HepG2 (cell line): ENCODE results near the gene SLC34A2. TPM values are rescaled to one million over a fixed set of nuclear protein-coding genes. Genes with fewer than 3 reads are reported as not detected.

Source experiments
- ATAC-seq: fragments of 200-7000 bp; cut with Tn5 transposase; 3 replicates; pipeline ENCODE4 v1.9.1; 2020; ENCODE audit warnings: mild to moderate bottlenecking, moderate library complexity
- BruUV-seq: library from RNA; stranded (reverse); fragments of 400-500 nt; replicated peaks from 2 replicates; lab custom pipeline; 2021; lab: Mats Ljungman, UMichigan
- CTCF ChIA-PET: fragments of 300-600 bp; formaldehyde crosslinking; extraction: SDS; loops from one replicate; lab custom pipeline; 2021; ENCODE audit warnings: low total read pairs, inconsistent platforms, low intra/inter-chr PET ratio; lab: Yijun Ruan, JAX
- POLR2A ChIA-PET: fragments of 350-600 bp; sonication (Branson Sonifier 250); formaldehyde crosslinking; loops from one replicate; lab custom pipeline; 2020; ENCODE audit warnings: antibody characterized with exemption, inconsistent platforms; lab: Yijun Ruan, JAX
- DNase-seq: peaks from one replicate; pipeline ENCODE4 v3.0.0-alpha.2; 2015; ENCODE audit warnings: low spot score
- FAIRE-seq: peaks from 3 replicates; lab custom pipeline; 2011; peaks lifted over from hg19 to GRCh38; lab: Jason Lieb, UNC
- H2AFZ ChIP-seq: one replicate; pipeline ENCODE4 v1.6.1; 2011; ENCODE audit warnings: low read length, inconsistent platforms
- H3K27ac ChIP-seq: fragments of 300-600 bp; 3 replicates; pipeline ENCODE4 v1.8.0; 2011; ENCODE audit warnings: mixed run types, mild to moderate bottlenecking, mixed read lengths, low read length, inconsistent platforms; ENCODE audit not compliant: insufficient read depth; ENCODE audit errors: extremely low read length
- H3K27me3 ChIP-seq, 2 experiments: fragments of 200-600 bp in 1 of 2; 2 replicates in 1 of 2; 3 replicates in 1 of 2; pipeline versions ENCODE4 v1.6.0 to v1.8.0; 2011; ENCODE audit warnings: low read length in 2 of 2, mild to moderate bottlenecking in 2 of 2, moderate library complexity in 2 of 2, inconsistent platforms in 1 of 2; ENCODE audit not compliant: insufficient read depth in 2 of 2, control insufficient read depth in 1 of 2
- H3K36me3 ChIP-seq, 2 experiments: fragments of 200-600 bp in 1 of 2; replicated peaks in 1 of 2; 2 replicates in 1 of 2; 3 replicates in 1 of 2; pipeline versions ENCODE4 v1.5.1 to v1.8.0; 2011; ENCODE audit warnings: low read length in 2 of 2, inconsistent platforms in 1 of 2; ENCODE audit not compliant: insufficient read depth in 2 of 2, control insufficient read depth in 1 of 2
- H3K4me1 ChIP-seq: 2 replicates; pipeline ENCODE4 v1.5.1; 2012; ENCODE audit warnings: low read length, inconsistent platforms; ENCODE audit not compliant: insufficient read depth
- H3K4me2 ChIP-seq: 2 replicates; pipeline ENCODE4 v1.6.0; 2011; ENCODE audit warnings: low read depth, low read length, inconsistent platforms
- H3K4me3 ChIP-seq, 3 experiments: fragments of 200-600 bp in 1 of 3; sonication (generic), shearing (Covaris generic) in 1 of 3; replicated peaks in 1 of 3; 2 replicates each; pipeline ENCODE4 v1.5.1; 2011 to 2016; ENCODE audit warnings: low read length in 3 of 3, inconsistent platforms in 2 of 3, low read depth in 2 of 3, mild to moderate bottlenecking in 2 of 3, control low read depth in 1 of 3, mixed read lengths in 1 of 3; ENCODE audit not compliant: insufficient read depth in 1 of 3
- H3K79me2 ChIP-seq: one replicate; pipeline ENCODE4 v1.6.1; 2011; ENCODE audit warnings: low read length, inconsistent platforms; ENCODE audit not compliant: insufficient read depth
- H3K9ac ChIP-seq: 2 replicates; pipeline ENCODE4 v1.6.0; 2011; ENCODE audit warnings: mild to moderate bottlenecking, low read depth, low read length, inconsistent platforms; ENCODE audit not compliant: insufficient read depth
- H3K9me3 ChIP-seq: 2 replicates; pipeline ENCODE4 v1.5.1; 2012; ENCODE audit warnings: mild to moderate bottlenecking, low read length
- H4K20me1 ChIP-seq: 2 replicates; pipeline ENCODE4 v1.6.0; 2011; ENCODE audit warnings: inconsistent platforms, mild to moderate bottlenecking, low read length, moderate library complexity; ENCODE audit not compliant: insufficient read depth
- GABPA ChIP-seq, 2 experiments: IDR thresholded peaks; 2 replicates each; pipeline ENCODE4 v1.6.1; 2011 to 2016; ENCODE audit warnings: low read depth in 2 of 2, low read length in 1 of 2, missing biosample characterization in 1 of 2, missing genetic modification characterization in 1 of 2
- HNRNPUL1 ChIP-seq: fragments of 200-400 bp; formaldehyde crosslinking; IDR thresholded peaks from 2 replicates; pipeline ENCODE4 v1.6.1; 2017; ENCODE audit warnings: low read depth, mild to moderate bottlenecking, low read length, moderate library complexity
- KAT8 ChIP-seq: IDR thresholded peaks from 2 replicates; pipeline ENCODE4 v1.6.1; 2016; ENCODE audit warnings: missing genetic modification reagents, missing compliant biosample characterization
- NFKBIZ ChIP-seq: IDR thresholded peaks from 2 replicates; pipeline ENCODE4 v1.6.1; 2018; ENCODE audit warnings: missing genetic modification reagents, missing compliant biosample characterization
- ONECUT2 ChIP-seq: sonication (generic); formaldehyde crosslinking; IDR thresholded peaks from 2 replicates; pipeline ENCODE4 v1.4.0; 2020; ENCODE audit warnings: missing genetic modification reagents
- RFXANK ChIP-seq: IDR thresholded peaks from 2 replicates; pipeline ENCODE4 v1.6.1; 2016
- SATB2 ChIP-seq: sonication (generic); formaldehyde crosslinking; IDR thresholded peaks from 2 replicates; pipeline ENCODE4 v1.5.0; 2020; ENCODE audit warnings: missing genetic modification reagents
- SNAPC2 ChIP-seq: sonication (generic); formaldehyde crosslinking; IDR thresholded peaks from 2 replicates; pipeline ENCODE4 v1.8.1; 2022; ENCODE audit warnings: mild to moderate bottlenecking, missing genetic modification reagents
- ZBTB3 ChIP-seq: sonication (generic); formaldehyde crosslinking; IDR thresholded peaks from 2 replicates; pipeline ENCODE4 v1.4.0; 2020; ENCODE audit warnings: low read depth, mild to moderate bottlenecking, moderate library complexity, missing genetic modification reagents, borderline replicate concordance
- ZNF460 ChIP-seq: sonication (generic); formaldehyde crosslinking; IDR thresholded peaks from 2 replicates; pipeline ENCODE4 v1.5.1; 2020; ENCODE audit warnings: missing genetic modification reagents, mild to moderate bottlenecking, borderline replicate concordance
- ZNF570 ChIP-seq: sonication (generic); formaldehyde crosslinking; IDR thresholded peaks from 2 replicates; pipeline ENCODE4 v1.4.0; 2020; ENCODE audit warnings: mild to moderate bottlenecking, missing genetic modification reagents, borderline replicate concordance
- ZNF652 ChIP-seq: IDR thresholded peaks from 2 replicates; pipeline ENCODE4 v1.6.1; 2016; ENCODE audit warnings: low read depth, borderline replicate concordance
- ZNF782 ChIP-seq: sonication (generic); formaldehyde crosslinking; IDR thresholded peaks from 2 replicates; pipeline ENCODE4 v1.4.0; 2020; ENCODE audit warnings: missing genetic modification reagents, mild to moderate bottlenecking, borderline replicate concordance
- WGBS: methylation state at CpG from one replicate; pipeline ENCODE4 v1.1.6; 2017; ENCODE audit warnings: low lambda C conversion rate; 5-methylcytosine and 5-hydroxymethylcytosine counted together
- in situ Hi-C: cut with HindIII; loops from 2 replicates; pipeline ENCODE4 v1.10.0; 2017; ENCODE audit warnings: low pct_unique_long_range_greater_than_20kb; ENCODE audit not compliant: extremely low pct_ligation_motif_present
- intact Hi-C: fragments of 100-400 bp; cut with micrococcal nuclease; formaldehyde crosslinking; loops from one replicate; pipeline ENCODE4 v1.10.0; 2022; ENCODE audit not compliant: unreplicated experiment
- polyA plus RNA-seq, 8 experiments: library from polyadenylated mRNA; depleted of rRNA in 3 of 8; stranded (reverse) in 7 of 8; unstranded in 1 of 8; fragments of >200 nt; fragmentation: Illumina TruSeq in 4 of 8; extraction: Trizol in 4 of 8; gene quantifications; 2 replicates each; pipeline versions ENCODE4 v1.2.1 to v1.2.3, GENCODE V29; 2011 to 2016; ENCODE audit warnings: low read depth in 4 of 8, missing spikeins in 1 of 8, mixed read lengths in 1 of 8; ENCODE audit not compliant: insufficient read depth in 1 of 8
- total RNA-seq, 5 experiments: library from RNA; depleted of rRNA; stranded (reverse); fragments of >200 nt; fragmentation: Illumina TruSeq; extraction: Trizol; gene quantifications; 2 replicates each; pipeline ENCODE4 v1.2.3, GENCODE V29; 2016; ENCODE audit warnings: low read depth in 1 of 5
- TF ChIP-seq, protein P1 (sequence below): sonication (generic); formaldehyde crosslinking; IDR thresholded peaks from 2 replicates; pipeline ENCODE4 v1.4.0; 2020; ENCODE audit warnings: missing genetic modification reagents, mild to moderate bottlenecking, borderline replicate concordance
- TF ChIP-seq, protein P2 (sequence below): sonication (generic); formaldehyde crosslinking; IDR thresholded peaks from 2 replicates; pipeline ENCODE4 v1.5.0; 2020; ENCODE audit warnings: missing genetic modification reagents, mild to moderate bottlenecking, borderline replicate concordance

The SLC34A2 gene
- total and polyA plus RNA-seq, 2 of the 13 experiments (the other 11 are each of a cell fraction or from before 2014, with no cell fraction given) = not detected

DNA sequence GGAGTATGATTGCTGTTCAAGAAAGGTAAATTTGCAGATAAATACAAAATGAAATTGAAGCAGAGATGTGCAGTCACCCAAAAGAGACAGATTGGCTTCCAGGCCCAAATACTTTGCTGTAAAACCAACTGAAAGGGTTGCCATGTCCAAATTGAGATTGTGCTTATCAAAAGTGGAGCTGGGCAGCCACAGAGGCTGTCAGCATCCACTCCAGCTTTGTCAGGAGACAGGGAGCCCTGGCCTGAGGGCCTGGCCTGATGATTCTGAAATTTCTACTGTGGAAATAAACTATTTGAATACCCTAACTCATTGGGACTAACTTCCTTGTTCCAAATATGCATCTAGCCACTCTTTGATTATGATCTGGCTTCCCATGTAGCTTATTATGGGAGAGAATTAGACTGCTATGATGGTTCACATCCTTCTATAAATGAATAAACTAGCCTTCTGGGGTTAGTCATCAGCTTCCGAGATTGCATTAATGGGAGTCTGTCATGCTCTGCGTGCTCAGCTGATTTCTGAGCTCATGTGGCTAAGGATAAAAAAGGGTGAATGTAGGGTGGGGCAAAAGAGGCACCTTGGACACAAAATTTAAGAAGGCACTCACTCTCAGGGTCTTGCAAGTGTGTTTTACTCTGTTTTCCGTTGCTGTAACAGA, 48.2 kb downstream of the SLC34A2 start:
- H3K79me2 ChIP-seq = no peaks in the 10 kb centered on the region
- no peaks in the 10 kb centered on the region for H3K4me1 ChIP-seq
- no peak for TF ChIP-seq ZNF782 (CRISPR knock-in tag)
- no peak for TF ChIP-seq ZNF652 (CRISPR knock-in tag)
- TF ChIP-seq ONECUT2 (CRISPR knock-in tag) = no peak
- TF ChIP-seq ZNF460 = no peak
- intact Hi-C loops = no loop called here
- H4K20me1 ChIP-seq = no peaks in the 10 kb centered on the region
- H3K36me3 ChIP-seq = no peaks in the 10 kb centered on the region
- ChIA-PET POLR2A (no interaction called here), CTCF (no interaction called here)
- 0% methylated on average over 3 of the region's 3 CpGs for WGBS
- FAIRE-seq (no peak), ATAC-seq (no peak), DNase-seq (no peak)
- no peak overlapping the region for H3K4me2 ChIP-seq
- H3K9ac ChIP-seq = no peak overlapping the region
- no peak overlapping the region for H2AFZ ChIP-seq
- no peak overlapping the region for H3K4me3 ChIP-seq
- no TSS peak for BruUV-seq
- H3K27me3 ChIP-seq = peaks cover 0 to 2% of the 10 kb centered on the region in 2 experiments; a peak in 1 of 5 replicates
- H3K9me3 ChIP-seq = no peaks in the 10 kb centered on the region
- in situ Hi-C loops = no loop called here
- H3K27ac ChIP-seq = no peak overlapping the region

DNA sequence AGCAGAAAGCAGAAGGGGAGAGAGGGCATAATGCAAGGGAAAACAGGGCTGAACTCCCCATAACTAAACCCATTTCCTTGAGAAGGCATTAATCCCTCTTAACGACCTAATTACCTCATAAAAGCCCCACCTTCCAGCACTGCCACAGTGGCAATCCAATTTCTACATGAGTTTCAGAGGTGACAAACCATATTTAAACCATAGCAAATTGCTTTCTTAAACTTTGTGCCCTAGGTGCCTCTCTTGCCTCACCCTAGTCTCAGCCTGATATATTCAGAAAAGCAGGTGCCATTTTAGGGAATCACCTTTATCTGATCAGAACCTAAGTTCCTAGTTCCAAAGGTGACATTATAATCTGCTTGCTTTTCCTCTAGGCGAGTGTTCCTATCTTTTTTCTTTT, 48.9 kb downstream of the SLC34A2 start:
- ChIA-PET POLR2A (no interaction called here), CTCF (no interaction called here)
- H3K9me3 ChIP-seq = no peaks in the 10 kb centered on the region
- ATAC-seq = no peak
- no peak overlapping the region for H2AFZ ChIP-seq
- H3K27ac ChIP-seq = no peak overlapping the region
- in situ Hi-C loops = no loop called here
- DNase-seq = no peak
- no peaks in the 10 kb centered on the region for H3K36me3 ChIP-seq
- H3K9ac ChIP-seq = no peak overlapping the region
- BruUV-seq = no TSS peak
- no peak overlapping the region for H3K4me3 ChIP-seq
- H3K79me2 ChIP-seq = no peaks in the 10 kb centered on the region
- WGBS = 0% methylated on average over 2 of the region's 2 CpGs
- H3K27me3 ChIP-seq = 0 out of 5 replicates have a peak, but pooled peaks cover 0 to 2% of the 10 kb centered on the region in 2 experiments
- H3K4me2 ChIP-seq = no peak overlapping the region
- no peaks in the 10 kb centered on the region for H4K20me1 ChIP-seq
- intact Hi-C loops = no loop called here
- no peak for FAIRE-seq
- no peaks in the 10 kb centered on the region for H3K4me1 ChIP-seq
- no peak for TF ChIP-seq GABPA (IDR thresholded peaks at IDR 0.05; ENCODE audit: low read depth, low read length)
- TF ChIP-seq GABPA (CRISPR knock-in tag; IDR thresholded peaks at IDR 0.05; ENCODE audit: low read depth) = no peak
- TF ChIP-seq, protein P1, sequence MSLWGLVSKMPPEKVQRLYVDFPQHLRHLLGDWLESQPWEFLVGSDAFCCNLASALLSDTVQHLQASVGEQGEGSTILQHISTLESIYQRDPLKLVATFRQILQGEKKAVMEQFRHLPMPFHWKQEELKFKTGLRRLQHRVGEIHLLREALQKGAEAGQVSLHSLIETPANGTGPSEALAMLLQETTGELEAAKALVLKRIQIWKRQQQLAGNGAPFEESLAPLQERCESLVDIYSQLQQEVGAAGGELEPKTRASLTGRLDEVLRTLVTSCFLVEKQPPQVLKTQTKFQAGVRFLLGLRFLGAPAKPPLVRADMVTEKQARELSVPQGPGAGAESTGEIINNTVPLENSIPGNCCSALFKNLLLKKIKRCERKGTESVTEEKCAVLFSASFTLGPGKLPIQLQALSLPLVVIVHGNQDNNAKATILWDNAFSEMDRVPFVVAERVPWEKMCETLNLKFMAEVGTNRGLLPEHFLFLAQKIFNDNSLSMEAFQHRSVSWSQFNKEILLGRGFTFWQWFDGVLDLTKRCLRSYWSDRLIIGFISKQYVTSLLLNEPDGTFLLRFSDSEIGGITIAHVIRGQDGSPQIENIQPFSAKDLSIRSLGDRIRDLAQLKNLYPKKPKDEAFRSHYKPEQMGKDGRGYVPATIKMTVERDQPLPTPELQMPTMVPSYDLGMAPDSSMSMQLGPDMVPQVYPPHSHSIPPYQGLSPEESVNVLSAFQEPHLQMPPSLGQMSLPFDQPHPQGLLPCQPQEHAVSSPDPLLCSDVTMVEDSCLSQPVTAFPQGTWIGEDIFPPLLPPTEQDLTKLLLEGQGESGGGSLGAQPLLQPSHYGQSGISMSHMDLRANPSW = no peak
- no peak for TF ChIP-seq ZNF570 (CRISPR knock-in tag)
- TF ChIP-seq, protein P2, sequence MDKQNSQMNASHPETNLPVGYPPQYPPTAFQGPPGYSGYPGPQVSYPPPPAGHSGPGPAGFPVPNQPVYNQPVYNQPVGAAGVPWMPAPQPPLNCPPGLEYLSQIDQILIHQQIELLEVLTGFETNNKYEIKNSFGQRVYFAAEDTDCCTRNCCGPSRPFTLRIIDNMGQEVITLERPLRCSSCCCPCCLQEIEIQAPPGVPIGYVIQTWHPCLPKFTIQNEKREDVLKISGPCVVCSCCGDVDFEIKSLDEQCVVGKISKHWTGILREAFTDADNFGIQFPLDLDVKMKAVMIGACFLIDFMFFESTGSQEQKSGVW (CRISPR knock-in tag) = no peak
- TF ChIP-seq ZBTB3 = no peak
- TF ChIP-seq SATB2 (CRISPR knock-in tag) = no peak
- no peak for TF ChIP-seq HNRNPUL1
- TF ChIP-seq SNAPC2 (CRISPR knock-in tag) = no peak
- no peak for TF ChIP-seq NFKBIZ
- no peak for TF ChIP-seq KAT8 (CRISPR knock-in tag)
- no peak for TF ChIP-seq RFXANK (CRISPR knock-in tag)
